CD4-positive, alpha-beta T cell treated with Interferon gamma for 1 hour (primary cell): ENCODE measurements around the gene NKD2.
"Not testable (repeated sequence)": the region's sequence is repeated elsewhere in the genome, so short reads cannot be mapped to it uniquely, and the experiment has no call there.

Experiments
- DNase-seq: peaks from one replicate; pipeline ENCODE4 v3.0.0-alpha.2; 2020

The NKD2 gene

DNA sequence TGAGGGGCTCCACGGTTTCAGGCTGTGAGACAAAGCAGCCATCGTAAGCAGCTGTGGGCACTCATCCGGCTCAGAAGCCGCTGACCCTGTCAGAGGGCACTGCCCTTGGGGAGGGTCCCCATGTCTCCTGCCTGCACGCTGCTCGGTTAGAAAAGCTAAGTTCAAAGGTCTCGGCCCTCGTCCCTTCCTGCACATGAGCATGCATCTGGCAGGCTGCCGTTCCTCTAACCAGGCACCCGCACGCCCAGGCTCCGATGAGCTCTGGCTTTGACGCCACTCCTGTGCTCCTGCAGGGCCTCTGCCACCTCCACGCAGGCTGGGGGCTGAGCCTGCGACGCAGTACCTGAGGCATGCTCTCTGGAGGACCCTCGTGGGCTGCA, 51.3 kb downstream of the NKD2 start:
- DNase-seq, result no peak

DNA sequence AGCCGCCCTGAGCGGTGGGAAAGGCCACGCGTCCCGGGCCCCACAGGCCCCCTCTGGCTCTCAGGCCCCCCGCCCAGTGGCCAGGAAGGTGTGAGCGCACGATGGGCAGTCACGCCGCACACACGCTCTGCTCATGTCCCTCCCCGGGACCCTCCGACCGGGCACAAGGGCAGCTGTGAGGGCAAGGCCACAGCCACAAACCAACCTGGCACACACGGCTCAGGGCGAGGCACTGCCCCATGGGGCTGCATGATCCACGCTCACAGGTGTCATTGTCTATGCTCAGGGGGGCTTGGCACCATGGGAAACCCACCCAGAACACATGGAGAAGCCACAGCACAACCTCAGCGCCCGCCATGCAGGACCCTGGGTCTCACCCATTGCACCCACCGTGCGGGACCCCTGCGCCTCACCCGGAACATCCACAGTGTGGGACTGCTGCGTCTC, 52.0 kb downstream of the NKD2 start:
- DNase-seq, result no peak

DNA sequence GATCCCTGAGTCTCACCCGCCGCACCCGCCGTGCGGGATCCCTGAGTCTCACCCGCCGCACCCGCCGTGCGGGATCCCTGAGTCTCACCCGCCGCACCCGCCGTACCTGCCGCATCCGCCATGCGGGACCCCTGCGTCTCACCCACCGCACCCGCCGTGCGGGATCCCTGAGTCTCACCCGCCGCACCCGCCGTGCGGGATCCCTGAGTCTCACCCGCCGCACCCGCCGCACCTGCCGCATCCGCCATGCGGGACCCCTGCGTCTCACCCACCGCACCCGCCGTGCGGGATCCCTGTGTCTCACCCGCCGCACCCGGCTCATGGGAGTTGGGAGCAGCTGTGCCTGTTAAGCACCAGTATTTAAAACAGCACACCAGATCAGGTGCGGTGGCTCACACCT, 52.7 kb downstream of the NKD2 start:
- not testable (repeated sequence) for DNase-seq

DNA sequence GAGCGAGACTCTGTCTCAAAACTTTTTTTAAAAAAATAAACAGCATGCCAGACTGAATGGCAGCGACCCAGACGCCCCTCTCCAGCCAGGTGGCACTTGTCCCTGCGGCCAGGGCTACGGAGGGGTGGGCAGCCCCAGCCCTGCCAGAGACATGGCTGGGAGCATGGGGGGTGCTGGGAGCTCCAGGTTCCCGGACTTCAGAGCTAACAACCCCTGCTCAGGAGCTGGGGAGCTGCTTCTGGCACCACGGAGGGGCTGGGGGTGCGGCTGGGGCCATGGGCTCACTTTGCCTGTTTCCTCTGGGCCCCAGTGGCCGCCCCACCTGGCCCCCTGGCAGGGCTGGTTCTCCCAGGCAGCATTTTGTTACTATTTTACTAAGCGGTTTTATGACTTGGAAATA, 53.3 kb downstream of the NKD2 start:
- DNase-seq, result no peak

DNA sequence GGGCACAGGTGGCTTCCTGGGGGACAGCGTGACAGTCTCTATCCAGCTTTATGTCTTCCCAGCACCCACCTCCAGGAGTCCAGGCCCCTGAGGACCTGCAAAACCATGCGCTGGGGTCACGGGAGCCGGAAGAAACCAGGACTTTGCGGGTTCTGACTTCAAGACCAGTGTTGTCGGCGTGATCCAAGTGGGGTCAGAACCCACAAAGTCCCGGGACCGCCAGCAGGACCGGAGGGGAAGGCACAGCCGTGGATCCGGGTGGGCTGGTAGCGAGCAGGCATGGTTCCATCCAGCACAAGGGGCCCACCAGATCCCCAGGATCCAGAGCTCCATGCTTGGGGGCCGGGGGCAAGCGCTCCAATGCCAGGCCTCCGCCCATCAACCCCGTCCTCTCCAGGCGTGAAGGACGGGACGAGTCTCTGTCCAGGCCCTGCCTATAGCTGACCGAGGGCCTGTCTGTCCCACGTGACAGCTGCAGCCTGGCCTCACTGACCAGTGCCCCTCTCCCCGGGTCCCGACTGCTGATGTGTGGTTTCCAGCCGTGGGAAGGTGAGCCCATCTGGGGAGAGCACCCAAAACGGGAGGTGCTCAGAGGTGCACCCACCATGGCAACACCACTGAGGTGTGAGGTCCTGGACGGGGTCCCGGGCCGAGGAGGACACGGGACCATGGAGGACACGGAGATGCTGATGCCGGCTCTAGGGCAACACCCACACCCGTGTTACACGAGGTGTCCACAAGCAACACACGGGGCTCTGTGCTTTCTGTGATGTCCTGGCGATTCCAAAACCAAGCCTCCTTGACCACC, 54.4 kb downstream of the NKD2 start:
- no peak for DNase-seq

- DNase-seq, result no peak
Observed at GRCh38 chr5:1063661-1064382, 55.2 kb downstream of the NKD2 start.

GRCh38 chr5:1064383-1065142, 56.0 kb downstream of the NKD2 start:
- DNase-seq, result no peak

DNA sequence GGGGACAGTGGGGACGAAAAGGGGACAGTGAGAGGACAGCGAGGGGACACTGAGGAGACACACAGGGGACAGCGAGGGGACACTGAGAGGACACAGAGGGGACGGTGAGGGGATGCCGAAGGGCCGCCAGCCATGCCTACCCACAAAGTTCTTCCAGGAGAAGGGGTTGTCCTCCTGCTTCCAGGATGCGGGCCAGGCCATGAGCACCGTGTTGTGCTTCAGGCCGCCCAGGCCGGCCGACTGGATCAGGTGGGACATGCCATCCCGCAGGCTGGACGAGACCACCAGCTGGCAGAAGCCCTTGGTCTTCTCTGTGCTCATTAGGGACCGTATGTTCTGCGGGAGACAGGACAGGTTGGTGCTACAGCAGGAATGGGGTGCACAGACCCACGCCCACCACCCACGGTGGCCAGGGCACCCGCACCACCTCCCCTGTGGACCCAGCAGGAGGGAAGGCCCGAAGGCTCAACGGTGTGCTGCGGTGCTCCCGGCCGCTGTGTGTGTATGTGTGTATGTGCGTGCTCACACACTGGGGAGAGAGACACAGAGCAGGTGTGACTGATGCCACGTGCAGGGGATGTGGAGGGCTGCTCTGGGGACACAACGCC, 56.6 kb downstream of the NKD2 start:
- no peak for DNase-seq

GRCh38 chr5:1065891-1066650, 57.5 kb downstream of the NKD2 start:
- DNase-seq, result no peak

- no peak for DNase-seq
Observed at GRCh38 chr5:1066676-1067075, 58.1 kb downstream of the NKD2 start.

DNA sequence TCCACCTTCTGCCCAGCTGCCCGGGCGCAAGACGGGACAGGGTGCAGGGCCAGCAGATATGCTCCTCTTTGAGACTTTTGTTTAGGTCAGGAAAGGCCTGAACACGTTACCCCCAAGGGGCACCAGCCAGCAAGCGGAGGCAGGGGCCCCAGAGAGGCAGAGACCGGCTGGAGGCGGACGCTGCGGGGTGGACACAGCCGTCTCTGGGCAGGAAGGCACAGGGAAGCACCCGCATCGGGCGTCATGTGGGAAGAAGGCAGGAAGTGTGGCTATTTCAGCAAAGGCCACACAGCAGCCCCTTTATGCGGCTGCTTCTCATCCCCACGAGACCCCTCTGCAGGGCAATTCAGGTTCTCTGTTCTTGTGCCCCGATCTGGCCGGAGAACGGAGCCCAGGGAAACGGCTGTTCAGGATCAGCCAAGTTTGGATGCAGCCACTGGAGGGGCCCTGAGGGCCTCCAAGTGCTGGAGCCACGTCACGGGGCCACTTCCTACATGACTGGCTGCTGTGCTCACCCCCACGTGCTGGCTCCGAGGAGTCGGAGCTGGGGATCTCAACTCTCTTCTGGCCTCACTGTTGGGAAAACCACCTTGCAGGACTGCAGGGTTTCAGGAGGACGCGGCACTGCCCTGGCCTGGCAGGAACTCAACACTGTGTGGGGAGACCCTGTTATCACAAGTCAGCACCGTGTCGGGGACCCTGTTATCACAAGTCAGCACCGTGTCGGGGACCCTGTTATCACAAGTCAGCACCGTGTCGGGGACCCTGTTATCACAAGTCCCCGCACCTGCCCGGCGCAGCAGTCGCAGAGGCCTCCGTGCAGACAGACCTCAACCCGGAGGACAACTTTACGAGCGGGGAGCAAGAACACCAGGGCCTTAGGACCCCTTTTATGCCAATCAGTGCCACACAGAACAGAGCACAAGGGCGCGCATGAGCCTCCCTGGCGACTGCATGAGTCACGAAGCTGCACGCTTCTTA, 58.8 kb downstream of the NKD2 start:
- no peak for DNase-seq

- DNase-seq, result no peak
Observed at GRCh38 chr5:1068204-1068894, 59.7 kb downstream of the NKD2 start.

DNA sequence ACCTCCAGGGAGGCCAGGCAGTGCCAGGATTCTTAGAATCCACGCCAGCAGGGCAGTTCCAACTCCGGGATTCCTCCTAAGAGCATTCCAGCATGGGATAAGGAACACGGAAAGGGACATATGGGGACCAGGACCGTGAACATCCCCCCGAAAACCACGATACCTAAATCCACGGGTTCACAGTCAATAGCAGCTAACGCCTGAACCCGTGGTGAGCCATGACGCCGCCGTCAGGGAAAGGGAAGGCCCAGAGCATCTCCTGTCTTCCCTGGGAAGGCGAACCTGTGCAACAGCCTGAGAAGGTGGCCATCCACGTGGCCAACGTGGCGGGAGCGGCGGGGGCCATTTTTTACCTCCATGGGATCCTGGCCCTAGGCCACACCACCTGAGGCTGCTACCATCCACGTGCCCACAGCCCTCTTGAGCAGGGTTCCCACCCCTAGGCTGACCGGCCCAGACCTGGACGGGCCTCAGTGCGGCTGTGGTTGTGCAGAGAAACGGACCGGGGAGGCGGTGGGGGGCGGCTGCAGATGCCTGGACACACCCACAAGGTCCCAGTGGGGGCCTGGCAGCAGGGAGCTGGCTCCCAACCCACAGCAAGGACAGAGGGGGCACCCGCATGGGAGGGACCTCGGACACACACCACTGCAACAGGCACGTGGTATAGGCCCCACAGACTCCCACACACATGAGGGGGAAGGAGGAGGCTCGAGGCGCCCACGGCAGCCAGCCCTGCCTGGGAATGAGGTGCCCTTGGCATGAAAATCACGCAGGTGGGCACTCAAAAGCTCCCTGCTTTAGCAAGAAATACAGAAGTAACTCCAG, 60.5 kb downstream of the NKD2 start:
- DNase-seq, result no peak

DNA sequence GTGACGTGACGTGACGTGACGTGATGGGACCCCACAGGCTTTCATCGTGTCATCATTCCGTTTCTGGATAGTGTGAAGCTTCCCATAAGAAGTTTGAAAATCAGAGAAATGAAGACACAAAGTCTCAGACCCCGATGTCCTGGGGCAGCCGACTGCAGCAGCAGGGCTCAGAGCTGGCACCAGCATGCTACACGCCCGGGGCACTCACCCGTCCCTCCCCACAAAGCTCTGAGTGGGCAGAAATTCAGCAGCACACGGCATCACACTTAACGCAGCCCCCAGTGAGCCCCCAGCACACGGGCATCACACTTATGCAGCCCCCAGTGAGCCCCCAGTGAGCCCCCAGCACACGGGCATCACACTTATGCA, 61.1 kb downstream of the NKD2 start:
- no peak for DNase-seq

DNA sequence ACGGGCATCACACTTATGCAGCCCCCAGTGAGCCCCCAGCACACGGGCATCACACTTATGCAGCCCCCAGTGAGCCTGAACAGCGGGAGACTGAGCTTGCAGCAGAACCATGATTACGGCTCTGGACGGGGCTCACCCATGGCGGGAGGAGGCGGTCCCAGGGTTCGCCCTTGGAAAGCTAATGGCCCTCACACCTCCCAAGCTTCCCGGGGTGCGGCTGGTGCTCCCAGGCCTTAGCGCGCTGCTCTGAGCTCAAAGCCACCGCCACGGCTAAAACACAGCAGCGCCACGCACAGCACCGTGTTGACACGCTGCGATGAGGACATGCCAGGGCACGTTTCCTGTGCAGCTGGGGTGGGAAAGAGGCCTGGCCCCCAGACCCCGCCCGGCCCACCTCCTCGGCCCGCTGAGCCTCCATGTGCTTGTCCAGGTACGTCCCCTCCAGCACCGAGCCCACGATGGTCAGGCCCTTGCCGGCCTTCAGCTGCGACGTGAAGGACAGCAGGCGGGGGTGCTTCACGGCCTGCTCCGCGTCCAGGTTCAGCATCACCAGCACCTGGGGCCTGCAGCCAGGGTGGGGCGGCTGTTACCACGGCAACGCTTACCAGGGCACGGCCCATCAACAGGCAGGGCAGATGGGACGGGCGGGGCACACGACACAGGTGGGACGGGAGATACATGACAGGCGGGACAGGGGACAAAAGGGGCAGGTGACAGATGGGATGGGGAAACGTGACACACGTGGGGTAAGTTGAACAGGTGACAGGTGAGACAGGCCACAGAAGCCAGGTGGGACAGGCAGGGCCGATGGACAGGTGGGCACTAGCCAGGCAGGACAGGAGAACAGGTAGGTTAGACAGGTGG, 64.9 kb downstream of the NKD2 start:
- no peak for DNase-seq

DNA sequence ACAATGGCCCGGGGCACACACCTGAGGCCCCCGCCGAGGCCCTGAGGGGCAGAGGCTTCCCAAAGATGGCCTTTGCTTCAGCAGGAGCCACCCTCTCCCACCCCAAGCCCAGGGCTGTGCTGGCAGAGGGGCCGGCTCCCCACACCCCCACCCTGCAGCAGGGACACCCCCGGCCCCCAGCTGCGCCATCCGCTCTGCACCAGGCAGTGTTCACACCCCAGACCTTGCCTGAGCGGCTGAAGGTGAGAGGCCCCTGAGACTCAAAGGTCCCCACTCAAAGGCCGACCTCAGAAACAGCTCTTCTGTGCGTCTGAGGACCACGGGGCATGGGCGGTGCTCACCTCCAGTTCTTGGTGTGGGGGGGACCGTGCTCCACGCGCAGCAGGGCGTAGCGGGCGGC, 65.6 kb downstream of the NKD2 start:
- no peak for DNase-seq

- DNase-seq, result no peak
Observed at GRCh38 chr5:1074816-1075554, 66.4 kb downstream of the NKD2 start.

DNA sequence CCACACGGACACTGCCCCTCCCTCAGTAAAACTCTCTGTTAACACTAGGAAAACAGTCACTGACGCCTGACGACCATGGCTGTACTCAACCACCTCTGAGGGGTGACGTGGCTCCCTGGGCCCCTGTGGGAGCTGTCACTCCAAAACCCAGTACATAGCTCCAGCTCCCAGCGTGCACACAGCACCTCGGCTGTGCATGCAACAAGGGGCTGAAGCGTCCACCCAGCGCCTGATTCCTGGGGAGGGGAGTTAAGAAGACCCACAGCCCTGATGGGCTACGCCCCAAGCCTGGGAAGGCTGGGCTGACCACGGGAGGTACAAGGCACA, 66.9 kb downstream of the NKD2 start:
- DNase-seq, result no peak
